Astrocyte (in vitro differentiated cells and primary cell): ENCODE measurements around the gene TPP1. TPM values are rescaled to one million over a fixed set of nuclear protein-coding genes. Genes with fewer than 3 reads are reported as not detected.
A peak's percentile ranks its signal among the peaks of the same experiment; 100 is the strongest.

Experiments
- DNase-seq: peaks from one replicate; pipeline ENCODE4 v3.0.0-alpha.2; 2010; ENCODE audit warnings: low read depth
- FAIRE-seq: peaks from 2 replicates; lab custom pipeline; 2011; peaks lifted over from hg19 to GRCh38; lab: Jason Lieb, UNC
- H2AFZ ChIP-seq: 2 replicates; pipeline ENCODE4 v1.6.0; 2012; ENCODE audit warnings: low read depth, low read length, inconsistent platforms
- H3K27ac ChIP-seq: 2 replicates; pipeline ENCODE4 v1.5.1; 2011; ENCODE audit warnings: low read depth, low read length, inconsistent platforms
- H3K27me3 ChIP-seq: 2 replicates; pipeline ENCODE4 v1.6.0; 2011; ENCODE audit warnings: low read length, inconsistent platforms; ENCODE audit not compliant: insufficient read depth
- H3K36me3 ChIP-seq: 2 replicates; pipeline ENCODE4 v1.5.1; 2011; ENCODE audit warnings: low read length, inconsistent platforms; ENCODE audit not compliant: insufficient read depth
- H3K4me1 ChIP-seq: 2 replicates; pipeline ENCODE4 v1.5.1; 2011; ENCODE audit warnings: low read length, inconsistent platforms; ENCODE audit not compliant: insufficient read depth
- H3K4me2 ChIP-seq: 2 replicates; pipeline ENCODE4 v1.6.0; 2012; ENCODE audit warnings: low read length, inconsistent platforms
- H3K4me3 ChIP-seq: 2 replicates; pipeline ENCODE4 v1.5.1; 2011; ENCODE audit warnings: low read depth, mild to moderate bottlenecking, low read length, inconsistent platforms; ENCODE audit not compliant: insufficient read depth
- H3K79me2 ChIP-seq: 2 replicates; pipeline ENCODE4 v1.6.0; 2012; ENCODE audit warnings: mild to moderate bottlenecking, low read length, inconsistent platforms; ENCODE audit not compliant: insufficient read depth
- H3K9ac ChIP-seq: 2 replicates; pipeline ENCODE4 v1.6.0; 2012; ENCODE audit warnings: mild to moderate bottlenecking, low read length, inconsistent platforms
- H3K9me3 ChIP-seq: 2 replicates; pipeline ENCODE4 v1.5.1; 2012; ENCODE audit warnings: low read depth, mild to moderate bottlenecking, low read length, inconsistent platforms; ENCODE audit not compliant: insufficient read depth
- H4K20me1 ChIP-seq: 2 replicates; pipeline ENCODE4 v1.6.0; 2012; ENCODE audit warnings: low read length, inconsistent platforms; ENCODE audit not compliant: insufficient read depth
- H3K27ac Mint-ChIP-seq: one replicate; pipeline ENCODE4 v1.8.0; 2021; ENCODE audit warnings: mild to moderate bottlenecking, mixed read lengths; ENCODE audit not compliant: unreplicated experiment
- H3K27me3 Mint-ChIP-seq: one replicate; pipeline ENCODE4 v1.8.0; 2021; ENCODE audit warnings: low read depth, mixed read lengths; ENCODE audit not compliant: unreplicated experiment
- H3K36me3 Mint-ChIP-seq: one replicate; pipeline ENCODE4 v1.8.0; 2021; ENCODE audit warnings: low read depth, mixed read lengths; ENCODE audit not compliant: unreplicated experiment
- H3K4me1 Mint-ChIP-seq: one replicate; pipeline ENCODE4 v1.8.0; 2021; ENCODE audit warnings: low read depth, mixed read lengths; ENCODE audit not compliant: unreplicated experiment
- H3K4me3 Mint-ChIP-seq: one replicate; pipeline ENCODE4 v1.8.0; 2021; ENCODE audit warnings: mild to moderate bottlenecking, moderate library complexity, mixed read lengths; ENCODE audit not compliant: unreplicated experiment
- H3K9me3 Mint-ChIP-seq: one replicate; pipeline ENCODE4 v1.8.0; 2021; ENCODE audit warnings: mild to moderate bottlenecking, mixed read lengths; ENCODE audit not compliant: unreplicated experiment
- CTCF ChIP-seq: IDR thresholded peaks from 2 replicates; pipeline ENCODE4 v1.5.1; 2011; ENCODE audit warnings: low read depth, mild to moderate bottlenecking, inconsistent platforms, low read length, moderate library complexity; ENCODE audit not compliant: insufficient read depth
- EZH2 ChIP-seq: IDR thresholded peaks from 2 replicates; pipeline ENCODE4 v1.6.1; 2012; ENCODE audit warnings: mild to moderate bottlenecking, low read length, inconsistent platforms; ENCODE audit not compliant: insufficient read depth
- total RNA-seq: library from RNA; stranded (reverse); gene quantifications from 2 replicates; pipeline ENCODE4 v1.2.1, GENCODE V29; 2021

TPP1 gene
- total RNA-seq, 1 donor from 2014 or later: 43.4 TPM

- no peaks in the 10 kb centered on the region for H3K27me3 ChIP-seq
- no peak for TF ChIP-seq CTCF
- TF ChIP-seq EZH2: no peak
- Mint-ChIP-seq H3K9me3 (no peaks in the 10 kb centered on the region), H3K4me3 (no peak overlapping the region), H3K27ac (no peak overlapping the region), H3K27me3 (peaks cover 12% of the 10 kb centered on the region), H3K36me3 (peaks cover 3% of the 10 kb centered on the region), H3K4me1 (peaks cover 3% of the 10 kb centered on the region)
- peaks cover 17% of the 10 kb centered on the region for H3K79me2 ChIP-seq
- H3K36me3 ChIP-seq: no peaks in the 10 kb centered on the region
- H3K4me3 ChIP-seq: no peak overlapping the region
- H3K4me1 ChIP-seq: peaks cover 21% of the 10 kb centered on the region
- DNase-seq: no peak
- H3K4me2 ChIP-seq: no peak overlapping the region
- H4K20me1 ChIP-seq: no peaks in the 10 kb centered on the region
- no peak overlapping the region for H2AFZ ChIP-seq
- no peak overlapping the region for H3K27ac ChIP-seq
- no peak for FAIRE-seq
- H3K9me3 ChIP-seq: no peaks in the 10 kb centered on the region
- no peak overlapping the region for H3K9ac ChIP-seq
These were observed 2.5 kb upstream of the TPP1 start for GRCh38 chr11:6621711-6622211.

- H3K27me3 Mint-ChIP-seq: peaks cover 10% of the 10 kb centered on the region
- no peak overlapping the region for H3K9ac ChIP-seq
- H3K4me3 Mint-ChIP-seq: no peak overlapping the region
- H3K36me3 ChIP-seq: no peaks in the 10 kb centered on the region
- no peaks in the 10 kb centered on the region for H3K27me3 ChIP-seq
- H4K20me1 ChIP-seq: no peaks in the 10 kb centered on the region
- DNase-seq: no peak
- H3K36me3 Mint-ChIP-seq: peaks cover 9% of the 10 kb centered on the region
- no peak overlapping the region for H3K27ac Mint-ChIP-seq
- H3K79me2 ChIP-seq: peaks cover 18% of the 10 kb centered on the region
- no peaks in the 10 kb centered on the region for H3K9me3 ChIP-seq
- no peak overlapping the region for H3K27ac ChIP-seq
- no peaks in the 10 kb centered on the region for H3K9me3 Mint-ChIP-seq
- FAIRE-seq: no peak
- H3K4me3 ChIP-seq: no peak overlapping the region
- no peak for TF ChIP-seq CTCF
- H3K4me1 ChIP-seq: peaks cover 30% of the 10 kb centered on the region
- H2AFZ ChIP-seq: no peak overlapping the region
- H3K4me1 Mint-ChIP-seq: peaks cover 12% of the 10 kb centered on the region
- no peak overlapping the region for H3K4me2 ChIP-seq
These were observed 1.4 kb upstream of the TPP1 start for GRCh38 chr11:6620636-6621035.

GRCh38 chr11:6618117-6619003, 862 bp downstream of the TPP1 start:
- Histone ChIP-seq H3K4me1 (peaks cover 30% of the 10 kb centered on the region), H3K79me2 (peaks cover 18% of the 10 kb centered on the region), H4K20me1 (no peaks in the 10 kb centered on the region), H3K27me3 (no peaks in the 10 kb centered on the region), H3K4me3 (peak overlapping the region; percentile 85), H2AFZ (peak overlapping the region; percentile 80), H3K9ac (peak overlapping the region; percentile 90), H3K4me2 (peak overlapping the region; percentile 99), H3K36me3 (no peaks in the 10 kb centered on the region), H3K27ac (peak overlapping the region; percentile 72), H3K9me3 (no peaks in the 10 kb centered on the region)
- no peak for TF ChIP-seq CTCF
- TF ChIP-seq EZH2: no peak
- Mint-ChIP-seq H3K27ac (peak overlapping the region; percentile 37), H3K36me3 (peaks cover 13% of the 10 kb centered on the region), H3K9me3 (no peaks in the 10 kb centered on the region), H3K27me3 (peaks cover 4% of the 10 kb centered on the region), H3K4me3 (no peak overlapping the region), H3K4me1 (peaks cover 13% of the 10 kb centered on the region)
- FAIRE-seq: peak; percentile 64
- DNase-seq: peak; percentile 78
